Fibroblast of pulmonary artery (primary cell): ENCODE data around the gene KLF2.

ENCODE experiments used
- DNase-seq: peaks from one replicate; pipeline ENCODE4 v3.0.0-alpha.2; 2010; ENCODE audit warnings: low read depth
- H3K4me3 ChIP-seq: replicated peaks from 2 replicates; pipeline ENCODE4 v1.5.1; 2011; ENCODE audit warnings: low read depth, mild to moderate bottlenecking, control low read depth, low read length, moderate library complexity
- CTCF ChIP-seq: IDR thresholded peaks from 2 replicates; pipeline ENCODE4 v1.5.1; 2011; ENCODE audit warnings: mild to moderate bottlenecking, control low read depth, low read length, inconsistent platforms; ENCODE audit errors: missing control alignments

The KLF2 gene

GRCh38 chr19:16337809-16338469 is 13.3 kb downstream of the KLF2 start:
- no peak for TF ChIP-seq CTCF
- no peak overlapping the region for H3K4me3 ChIP-seq
- DNase-seq: no peak

- no peak for TF ChIP-seq CTCF
- no peak overlapping the region for H3K4me3 ChIP-seq
- DNase-seq: peak; percentile 88
Measured at GRCh38 chr19:16338470-16339360, 14.1 kb downstream of the KLF2 start.

GRCh38 chr19:16339361-16339725 is 14.7 kb downstream of the KLF2 start:
- no peak overlapping the region for H3K4me3 ChIP-seq
- no peak for TF ChIP-seq CTCF
- DNase-seq: no peak

- DNase-seq: no peak
- no peak overlapping the region for H3K4me3 ChIP-seq
- no peak for TF ChIP-seq CTCF
Measured at GRCh38 chr19:16340092-16340491, 15.5 kb downstream of the KLF2 start.

GRCh38 chr19:16340654-16341053 is 16.0 kb downstream of the KLF2 start:
- no peak overlapping the region for H3K4me3 ChIP-seq
- DNase-seq: no peak
- TF ChIP-seq CTCF: no peak

- no peak overlapping the region for H3K4me3 ChIP-seq
- TF ChIP-seq CTCF: no peak
- DNase-seq: no peak
Measured at GRCh38 chr19:16342002-16342715, 17.5 kb downstream of the KLF2 start.
